SK-N-MC (cell line): ENCODE results near the gene ATXN7L3B.
A peak's percentile ranks its signal among the peaks of the same experiment; 100 is the strongest.

Source experiments
- DNase-seq: peaks from one replicate; pipeline ENCODE4 v3.0.0-alpha.2; 2011; ENCODE audit warnings: low read depth, low spot score
- H3K27ac ChIP-seq: fragments of 200-600 bp; sonication (generic); 2 replicates; pipeline ENCODE4 v1.5.1; 2016; ENCODE audit warnings: mixed run types
- H3K36me3 ChIP-seq: fragments of 200-600 bp; sonication (generic); 2 replicates; pipeline ENCODE4 v1.6.1; 2017; ENCODE audit warnings: antibody characterized with exemption, low read length, mixed read lengths; ENCODE audit not compliant: insufficient read depth
- H3K4me3 ChIP-seq: fragments of 200-600 bp; sonication (generic); 2 replicates; pipeline ENCODE4 v1.5.1; 2016
- H3K9ac ChIP-seq: fragments of 200-600 bp; sonication (generic); 2 replicates; pipeline ENCODE4 v1.8.0; 2017; ENCODE audit warnings: mixed run types, mixed read lengths; ENCODE audit not compliant: insufficient read length
- H3K9me3 ChIP-seq: fragments of 200-600 bp; sonication (generic); 2 replicates; pipeline ENCODE4 v1.6.1; 2017; ENCODE audit warnings: low read depth, mild to moderate bottlenecking, antibody characterized with exemption, low read length, moderate library complexity, mixed read lengths
- EZH2 ChIP-seq: fragments of 200-600 bp; sonication (generic); IDR thresholded peaks from one replicate; pipeline ENCODE4 v1.6.1; 2017; ENCODE audit warnings: antibody characterized with exemption
- FOXP2 ChIP-seq: optimal IDR thresholded peaks from 2 replicates; pipeline ENCODE3; 2011; ENCODE audit warnings: mild to moderate bottlenecking, moderate library complexity; ENCODE audit not compliant: insufficient read depth; ENCODE audit errors: extremely low read length, control extremely low read depth
- POLR2AphosphoS5 ChIP-seq: IDR thresholded peaks from 2 replicates; pipeline ENCODE4 v1.6.1; 2012; ENCODE audit warnings: mild to moderate bottlenecking, low read depth, low read length, borderline replicate concordance

Gene ATXN7L3B

DNA sequence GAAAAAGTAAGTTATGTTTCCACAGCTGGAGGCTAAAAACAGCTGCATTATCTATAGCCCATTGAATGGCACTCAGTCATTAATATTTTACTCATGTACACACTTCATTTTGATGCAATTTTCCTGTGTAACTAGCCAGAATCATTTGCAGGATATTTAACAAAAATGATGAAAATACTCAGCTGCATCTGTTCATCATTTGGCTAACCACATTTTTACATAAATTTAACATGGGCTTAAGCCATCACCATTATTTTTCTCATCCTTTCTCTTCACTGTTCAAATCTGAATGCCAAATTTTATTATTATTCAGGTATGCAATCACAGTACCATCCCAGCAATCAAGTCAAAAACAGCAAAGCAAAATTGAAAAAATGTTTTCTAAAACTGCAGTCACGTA lies 41.8 kb downstream of the ATXN7L3B start:
- Histone ChIP-seq H3K9ac (no peak overlapping the region), H3K9me3 (no peaks in the 10 kb centered on the region), H3K4me3 (peak overlapping the region; percentile 23; the same call in 1 of the 2 replicates), H3K36me3 (no peaks in the 10 kb centered on the region), H3K27ac (no peak overlapping the region; the same call in 1 of the 2 replicates)
- DNase-seq, result no peak
- TF ChIP-seq POLR2AphosphoS5 (no peak), EZH2 (no peak), FOXP2 (no peak)

DNA sequence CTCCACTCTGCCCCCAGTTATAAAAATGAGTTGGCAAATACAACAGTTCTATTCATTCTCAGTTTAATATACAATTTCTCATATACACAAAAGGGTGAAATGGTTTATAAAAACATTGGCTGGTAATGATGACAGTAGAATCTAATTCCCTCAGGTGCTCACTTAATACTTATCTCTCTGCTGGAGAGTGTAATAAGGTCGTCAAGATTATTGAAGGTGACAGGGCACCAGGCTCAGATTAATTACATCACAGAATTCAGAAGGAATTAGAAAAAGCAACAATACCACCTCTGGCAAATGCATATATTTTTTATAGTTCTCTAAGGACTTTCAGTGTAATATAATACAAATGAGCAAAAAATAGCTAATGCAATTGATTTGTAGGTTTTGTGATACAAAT lies 42.3 kb downstream of the ATXN7L3B start:
- H3K4me3 ChIP-seq, result no peak overlapping the region; the same call in 1 of the 2 replicates

DNA sequence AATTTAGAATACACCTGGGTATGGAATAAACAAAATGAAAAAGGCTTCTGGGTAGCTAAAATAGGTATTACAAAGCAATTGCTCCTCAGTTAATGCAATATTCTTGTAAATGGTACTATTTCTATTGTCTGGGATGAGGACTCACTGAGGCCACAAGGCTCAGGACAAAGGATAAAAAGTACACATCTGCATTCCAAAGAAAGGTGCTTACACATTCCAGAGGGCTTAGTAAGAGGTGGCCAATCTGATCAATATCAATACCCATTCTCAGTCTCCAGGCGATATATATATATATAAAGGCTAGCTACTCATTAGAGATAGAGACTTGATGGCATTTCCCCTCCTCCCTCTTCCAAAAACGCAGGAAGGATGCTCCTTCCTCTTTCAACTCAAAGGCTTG lies 43.8 kb downstream of the ATXN7L3B start:
- Histone ChIP-seq H3K27ac (no peak overlapping the region), H3K9ac (no peak overlapping the region), H3K9me3 (no peaks in the 10 kb centered on the region), H3K36me3 (no peaks in the 10 kb centered on the region), H3K4me3 (no peak overlapping the region)
- DNase-seq, result no peak
- TF ChIP-seq EZH2 (no peak), POLR2AphosphoS5 (no peak), FOXP2 (no peak)

More for the DNA sequence above, 42.3 kb downstream of the ATXN7L3B start:
- no peaks in the 10 kb centered on the region for H3K36me3 ChIP-seq
- no peak overlapping the region; the same call in 1 of the 2 replicates for H3K27ac ChIP-seq
- H3K9ac ChIP-seq, result no peak overlapping the region
- no peaks in the 10 kb centered on the region for H3K9me3 ChIP-seq
- TF ChIP-seq FOXP2, result no peak
- DNase-seq, result no peak

DNA sequence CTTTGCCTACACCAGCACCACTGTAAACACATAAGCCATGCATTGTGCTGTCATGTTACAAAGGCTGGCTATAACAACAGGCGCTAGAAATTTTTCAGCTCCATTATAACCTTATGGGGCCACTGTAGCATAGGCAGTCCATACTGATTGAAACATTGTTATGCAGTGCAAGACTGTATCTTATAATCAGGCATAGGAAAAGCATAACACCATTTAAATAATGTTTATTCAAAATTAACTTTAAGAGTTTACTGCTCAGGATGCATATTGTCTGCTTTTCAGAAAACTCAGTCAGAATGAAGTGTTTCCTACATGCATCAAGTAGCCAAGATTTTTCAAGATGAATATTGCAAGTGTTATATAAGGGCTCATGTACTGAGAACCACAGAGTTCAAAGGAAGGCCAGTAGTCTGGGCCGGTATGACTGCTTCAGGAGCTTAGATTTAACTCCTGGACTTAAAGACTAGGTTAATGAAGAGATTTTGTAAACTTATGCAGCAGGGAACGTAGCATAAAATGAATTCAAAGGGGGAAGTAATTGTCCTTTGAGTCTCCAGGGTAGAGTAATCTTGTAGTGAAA lies 46.9 kb downstream of the ATXN7L3B start:
- TF ChIP-seq FOXP2, result no peak
- TF ChIP-seq POLR2AphosphoS5, result no peak
- TF ChIP-seq EZH2, result no peak
- no peak overlapping the region for H3K9ac ChIP-seq
- no peak for DNase-seq

DNA sequence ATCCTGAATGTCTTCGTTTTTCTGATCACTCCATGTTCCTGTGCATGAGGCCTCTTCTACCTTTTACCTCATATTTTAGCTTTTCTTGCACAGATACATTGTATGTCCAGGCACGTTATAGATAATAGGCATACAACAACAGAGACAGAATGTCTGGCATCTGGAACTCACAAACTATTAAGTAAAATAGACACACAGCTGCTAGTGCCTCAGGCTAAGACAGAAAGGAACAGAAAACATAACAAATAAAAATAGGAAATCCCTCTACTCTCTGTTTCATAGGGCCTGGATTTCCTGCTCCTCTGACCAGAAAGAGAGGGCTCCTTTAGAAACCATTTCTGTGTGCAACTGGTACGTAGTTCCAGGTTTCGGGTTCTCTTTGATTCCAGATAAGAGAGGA lies 48.6 kb downstream of the ATXN7L3B start:
- Histone ChIP-seq H3K4me3 (peak overlapping the region; percentile 20), H3K9me3 (no peaks in the 10 kb centered on the region), H3K36me3 (no peaks in the 10 kb centered on the region), H3K27ac (peak overlapping the region; percentile 68), H3K9ac (peak overlapping the region; percentile 8)
- no peak for TF ChIP-seq FOXP2
- TF ChIP-seq POLR2AphosphoS5, result no peak
- TF ChIP-seq EZH2, result no peak
- no peak for DNase-seq

More for the DNA sequence above, 46.9 kb downstream of the ATXN7L3B start:
- Histone ChIP-seq H3K27ac (peak overlapping the region; percentile 68), H3K4me3 (no peak overlapping the region), H3K9me3 (no peaks in the 10 kb centered on the region), H3K36me3 (no peaks in the 10 kb centered on the region)
